ENCODE data around the gene ASPSCR1. TPM values are rescaled to one million over a fixed set of nuclear protein-coding genes. Genes with fewer than 3 reads are reported as not detected.

ASPSCR1 gene
- total and polyA plus RNA-seq, 2 of the 13 experiments (the other 11 are each of a cell fraction or from before 2014, with no cell fraction given), result 274 to 314 TPM

DNA sequence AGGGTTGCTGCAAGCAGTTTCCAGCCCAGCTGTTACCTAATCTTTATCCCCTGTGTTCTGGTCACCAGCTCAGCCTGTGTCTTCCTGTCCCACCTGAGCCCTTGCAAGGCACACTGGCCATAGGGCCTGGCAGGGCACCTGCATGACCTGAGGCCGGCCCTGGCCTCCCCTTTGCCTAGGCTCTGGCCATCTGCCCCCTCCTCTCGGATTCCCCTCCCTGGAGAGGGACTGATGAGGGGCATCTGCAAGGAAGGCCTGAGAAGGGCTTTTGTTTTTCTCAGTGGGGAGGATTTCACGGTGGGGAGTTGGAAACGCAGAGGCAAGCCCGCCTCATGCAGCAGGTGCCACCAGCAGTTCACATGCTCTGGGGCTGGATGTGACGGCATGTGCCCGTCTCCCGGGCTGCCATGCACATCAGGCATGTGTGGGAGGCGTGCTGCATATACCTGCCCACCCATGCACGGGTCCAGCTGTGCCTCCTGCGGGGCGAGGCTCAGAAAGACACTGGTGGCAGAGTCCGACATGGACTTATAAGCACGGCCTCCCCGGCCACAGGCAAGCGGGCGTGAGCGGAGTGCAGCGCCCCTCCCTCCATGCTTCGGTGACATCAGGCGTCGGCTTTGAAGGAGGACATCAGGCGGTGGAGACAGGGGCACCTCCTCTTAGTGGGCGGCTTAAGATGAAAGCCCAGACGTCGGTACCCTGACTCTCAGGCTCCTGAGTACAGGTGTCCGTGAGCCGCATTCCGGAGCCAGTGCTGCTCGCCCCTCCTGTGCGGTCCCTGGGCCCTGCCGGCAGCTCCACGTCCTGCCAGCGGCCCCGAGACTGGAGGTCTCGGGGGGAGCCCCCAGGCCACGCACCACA, 16.5 kb downstream of the ASPSCR1 start (continued):
- TF ChIP-seq, protein P1, sequence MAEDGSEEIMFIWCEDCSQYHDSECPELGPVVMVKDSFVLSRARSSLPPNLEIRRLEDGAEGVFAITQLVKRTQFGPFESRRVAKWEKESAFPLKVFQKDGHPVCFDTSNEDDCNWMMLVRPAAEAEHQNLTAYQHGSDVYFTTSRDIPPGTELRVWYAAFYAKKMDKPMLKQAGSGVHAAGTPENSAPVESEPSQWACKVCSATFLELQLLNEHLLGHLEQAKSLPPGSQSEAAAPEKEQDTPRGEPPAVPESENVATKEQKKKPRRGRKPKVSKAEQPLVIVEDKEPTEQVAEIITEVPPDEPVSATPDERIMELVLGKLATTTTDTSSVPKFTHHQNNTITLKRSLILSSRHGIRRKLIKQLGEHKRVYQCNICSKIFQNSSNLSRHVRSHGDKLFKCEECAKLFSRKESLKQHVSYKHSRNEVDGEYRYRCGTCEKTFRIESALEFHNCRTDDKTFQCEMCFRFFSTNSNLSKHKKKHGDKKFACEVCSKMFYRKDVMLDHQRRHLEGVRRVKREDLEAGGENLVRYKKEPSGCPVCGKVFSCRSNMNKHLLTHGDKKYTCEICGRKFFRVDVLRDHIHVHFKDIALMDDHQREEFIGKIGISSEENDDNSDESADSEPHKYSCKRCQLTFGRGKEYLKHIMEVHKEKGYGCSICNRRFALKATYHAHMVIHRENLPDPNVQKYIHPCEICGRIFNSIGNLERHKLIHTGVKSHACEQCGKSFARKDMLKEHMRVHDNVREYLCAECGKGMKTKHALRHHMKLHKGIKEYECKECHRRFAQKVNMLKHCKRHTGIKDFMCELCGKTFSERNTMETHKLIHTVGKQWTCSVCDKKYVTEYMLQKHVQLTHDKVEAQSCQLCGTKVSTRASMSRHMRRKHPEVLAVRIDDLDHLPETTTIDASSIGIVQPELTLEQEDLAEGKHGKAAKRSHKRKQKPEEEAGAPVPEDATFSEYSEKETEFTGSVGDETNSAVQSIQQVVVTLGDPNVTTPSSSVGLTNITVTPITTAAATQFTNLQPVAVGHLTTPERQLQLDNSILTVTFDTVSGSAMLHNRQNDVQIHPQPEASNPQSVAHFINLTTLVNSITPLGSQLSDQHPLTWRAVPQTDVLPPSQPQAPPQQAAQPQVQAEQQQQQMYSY (CRISPR knock-in tag; IDR thresholded peaks at IDR 0.05), result no peak
- TF ChIP-seq, protein P2, sequence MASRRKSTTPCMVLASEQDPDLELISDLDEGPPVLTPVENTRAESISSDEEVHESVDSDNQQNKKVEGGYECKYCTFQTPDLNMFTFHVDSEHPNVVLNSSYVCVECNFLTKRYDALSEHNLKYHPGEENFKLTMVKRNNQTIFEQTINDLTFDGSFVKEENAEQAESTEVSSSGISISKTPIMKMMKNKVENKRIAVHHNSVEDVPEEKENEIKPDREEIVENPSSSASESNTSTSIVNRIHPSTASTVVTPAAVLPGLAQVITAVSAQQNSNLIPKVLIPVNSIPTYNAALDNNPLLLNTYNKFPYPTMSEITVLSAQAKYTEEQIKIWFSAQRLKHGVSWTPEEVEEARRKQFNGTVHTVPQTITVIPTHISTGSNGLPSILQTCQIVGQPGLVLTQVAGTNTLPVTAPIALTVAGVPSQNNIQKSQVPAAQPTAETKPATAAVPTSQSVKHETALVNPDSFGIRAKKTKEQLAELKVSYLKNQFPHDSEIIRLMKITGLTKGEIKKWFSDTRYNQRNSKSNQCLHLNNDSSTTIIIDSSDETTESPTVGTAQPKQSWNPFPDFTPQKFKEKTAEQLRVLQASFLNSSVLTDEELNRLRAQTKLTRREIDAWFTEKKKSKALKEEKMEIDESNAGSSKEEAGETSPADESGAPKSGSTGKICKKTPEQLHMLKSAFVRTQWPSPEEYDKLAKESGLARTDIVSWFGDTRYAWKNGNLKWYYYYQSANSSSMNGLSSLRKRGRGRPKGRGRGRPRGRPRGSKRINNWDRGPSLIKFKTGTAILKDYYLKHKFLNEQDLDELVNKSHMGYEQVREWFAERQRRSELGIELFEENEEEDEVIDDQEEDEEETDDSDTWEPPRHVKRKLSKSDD (CRISPR knock-in tag; IDR thresholded peaks at IDR 0.05; ENCODE audit: low read depth), result peak; percentile 76; the same call in 1 of the 2 replicates
- TF ChIP-seq, protein P3, sequence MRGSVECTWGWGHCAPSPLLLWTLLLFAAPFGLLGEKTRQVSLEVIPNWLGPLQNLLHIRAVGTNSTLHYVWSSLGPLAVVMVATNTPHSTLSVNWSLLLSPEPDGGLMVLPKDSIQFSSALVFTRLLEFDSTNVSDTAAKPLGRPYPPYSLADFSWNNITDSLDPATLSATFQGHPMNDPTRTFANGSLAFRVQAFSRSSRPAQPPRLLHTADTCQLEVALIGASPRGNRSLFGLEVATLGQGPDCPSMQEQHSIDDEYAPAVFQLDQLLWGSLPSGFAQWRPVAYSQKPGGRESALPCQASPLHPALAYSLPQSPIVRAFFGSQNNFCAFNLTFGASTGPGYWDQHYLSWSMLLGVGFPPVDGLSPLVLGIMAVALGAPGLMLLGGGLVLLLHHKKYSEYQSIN (CRISPR knock-in tag; IDR thresholded peaks at IDR 0.05; ENCODE audit: borderline replicate concordance), result no peak
- TF ChIP-seq ZBTB20 (CRISPR knock-in tag; IDR thresholded peaks at IDR 0.05; ENCODE audit: borderline replicate concordance, low read depth) (peak; percentile 71; the same call in 1 of the 2 replicates), MAFF (IDR thresholded peaks at IDR 0.05; ENCODE audit: low read depth, low read length) (no peak), SUZ12 (IDR thresholded peaks at IDR 0.05; ENCODE audit: low read depth, low read length) (no peak), NFKBIZ (CRISPR knock-in tag; IDR thresholded peaks at IDR 0.05) (no peak; the same call in 1 of the 2 replicates), SIN3B (IDR thresholded peaks at IDR 0.05; ENCODE audit: low read length) (no peak), KLF12 (CRISPR knock-in tag; IDR thresholded peaks at IDR 0.05; ENCODE audit: borderline replicate concordance) (no peak), ARHGAP35 (CRISPR knock-in tag; IDR thresholded peaks at IDR 0.05; ENCODE audit: borderline replicate concordance) (peak; percentile 61), TOE1 (CRISPR knock-in tag; IDR thresholded peaks at IDR 0.05) (no peak), NBN (conservative IDR thresholded peaks at IDR 0.05) (no peak)
- TF ChIP-seq, protein P4, sequence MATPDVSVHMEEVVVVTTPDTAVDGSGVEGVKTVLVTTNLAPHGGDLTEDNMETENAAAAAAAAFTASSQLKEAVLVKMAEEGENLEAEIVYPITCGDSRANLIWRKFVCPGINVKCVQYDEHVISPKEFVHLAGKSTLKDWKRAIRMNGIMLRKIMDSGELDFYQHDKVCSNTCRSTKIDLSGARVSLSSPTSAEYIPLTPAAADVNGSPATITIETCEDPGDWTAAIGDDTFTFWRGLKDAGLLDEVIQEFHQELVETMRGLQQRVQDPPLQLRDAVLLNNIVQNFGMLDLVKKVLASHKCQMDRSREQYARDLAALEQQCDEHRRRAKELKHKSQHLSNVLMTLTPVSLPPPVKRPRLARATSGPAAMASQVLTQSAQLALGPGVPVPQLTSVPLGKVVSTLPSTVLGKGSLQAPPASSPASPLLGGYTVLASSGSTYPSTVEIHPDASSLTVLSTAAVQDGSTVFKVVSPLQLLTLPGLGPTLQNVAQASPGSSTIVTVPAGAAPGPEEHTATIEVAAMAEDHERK (CRISPR knock-in tag; IDR thresholded peaks at IDR 0.05; ENCODE audit: low read depth), result no peak; the same call in 1 of the 2 replicates
- TF ChIP-seq, protein P5, sequence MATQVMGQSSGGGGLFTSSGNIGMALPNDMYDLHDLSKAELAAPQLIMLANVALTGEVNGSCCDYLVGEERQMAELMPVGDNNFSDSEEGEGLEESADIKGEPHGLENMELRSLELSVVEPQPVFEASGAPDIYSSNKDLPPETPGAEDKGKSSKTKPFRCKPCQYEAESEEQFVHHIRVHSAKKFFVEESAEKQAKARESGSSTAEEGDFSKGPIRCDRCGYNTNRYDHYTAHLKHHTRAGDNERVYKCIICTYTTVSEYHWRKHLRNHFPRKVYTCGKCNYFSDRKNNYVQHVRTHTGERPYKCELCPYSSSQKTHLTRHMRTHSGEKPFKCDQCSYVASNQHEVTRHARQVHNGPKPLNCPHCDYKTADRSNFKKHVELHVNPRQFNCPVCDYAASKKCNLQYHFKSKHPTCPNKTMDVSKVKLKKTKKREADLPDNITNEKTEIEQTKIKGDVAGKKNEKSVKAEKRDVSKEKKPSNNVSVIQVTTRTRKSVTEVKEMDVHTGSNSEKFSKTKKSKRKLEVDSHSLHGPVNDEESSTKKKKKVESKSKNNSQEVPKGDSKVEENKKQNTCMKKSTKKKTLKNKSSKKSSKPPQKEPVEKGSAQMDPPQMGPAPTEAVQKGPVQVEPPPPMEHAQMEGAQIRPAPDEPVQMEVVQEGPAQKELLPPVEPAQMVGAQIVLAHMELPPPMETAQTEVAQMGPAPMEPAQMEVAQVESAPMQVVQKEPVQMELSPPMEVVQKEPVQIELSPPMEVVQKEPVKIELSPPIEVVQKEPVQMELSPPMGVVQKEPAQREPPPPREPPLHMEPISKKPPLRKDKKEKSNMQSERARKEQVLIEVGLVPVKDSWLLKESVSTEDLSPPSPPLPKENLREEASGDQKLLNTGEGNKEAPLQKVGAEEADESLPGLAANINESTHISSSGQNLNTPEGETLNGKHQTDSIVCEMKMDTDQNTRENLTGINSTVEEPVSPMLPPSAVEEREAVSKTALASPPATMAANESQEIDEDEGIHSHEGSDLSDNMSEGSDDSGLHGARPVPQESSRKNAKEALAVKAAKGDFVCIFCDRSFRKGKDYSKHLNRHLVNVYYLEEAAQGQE (IDR thresholded peaks at IDR 0.05; ENCODE audit: borderline replicate concordance in 1 of 2, low read depth in 1 of 2, low read length in 2 of 2), result no peak
